ENCODE data around the gene DOCK4. TPM values are rescaled to one million over a fixed set of nuclear protein-coding genes. Genes with fewer than 3 reads are reported as not detected.

Gene DOCK4
- total RNA-seq, 2 donors from 2014 or later: 6.5 to 11.1 TPM

- TF ChIP-seq CTCF (IDR thresholded peaks at IDR 0.05): no peak
- no peak for DNase-seq
- intact Hi-C loops (cut with DNase I): no loop called here
- no peak overlapping the region for H3K4me3 ChIP-seq
- H3K9ac ChIP-seq (ENCODE audit: low read depth in 2 of 2, low read length in 2 of 2): no peak overlapping the region
- no peaks in the 10 kb centered on the region for H3K27me3 ChIP-seq
- no peak overlapping the region for H3K27ac ChIP-seq
- H3K9me3 ChIP-seq: no peaks in the 10 kb centered on the region
- no peaks in the 10 kb centered on the region for H3K36me3 ChIP-seq
- no peaks in the 10 kb centered on the region for H3K4me1 ChIP-seq
These were observed 338.8 kb downstream of the DOCK4 start for GRCh38 chr7:111867348-111867931.

GRCh38 chr7:111866787-111867186, 339.4 kb downstream of the DOCK4 start:
- H3K27ac ChIP-seq: no peak overlapping the region
- intact Hi-C loops (cut with DNase I): no loop called here
- no peak for DNase-seq
- no peaks in the 10 kb centered on the region for H3K27me3 ChIP-seq
- no peaks in the 10 kb centered on the region for H3K36me3 ChIP-seq
- no peaks in the 10 kb centered on the region for H3K9me3 ChIP-seq
- TF ChIP-seq CTCF (IDR thresholded peaks at IDR 0.05): no peak
- no peak overlapping the region for H3K4me3 ChIP-seq
- no peak overlapping the region for H3K9ac ChIP-seq (ENCODE audit: low read depth in 2 of 2, low read length in 2 of 2)
- no peaks in the 10 kb centered on the region for H3K4me1 ChIP-seq

DNA sequence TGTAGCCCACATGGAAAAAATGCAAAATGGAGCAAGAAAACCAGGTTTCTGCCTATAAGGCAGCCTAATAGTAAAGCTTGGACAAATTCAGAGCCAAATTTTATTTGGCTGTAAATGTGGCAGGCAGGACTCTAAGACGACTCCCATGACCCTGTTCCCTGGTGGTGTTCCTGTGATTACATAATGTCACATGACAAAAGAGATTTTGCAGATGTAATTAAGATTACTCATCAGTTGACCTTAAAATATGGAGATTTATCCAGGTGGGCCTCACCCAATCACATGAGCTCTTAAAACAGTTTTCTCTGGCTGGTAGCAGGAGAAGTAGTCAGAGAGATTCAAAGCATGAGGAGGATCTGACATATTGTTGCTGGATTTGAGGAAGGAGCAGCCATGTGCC, 340.8 kb downstream of the DOCK4 start:
- no peak overlapping the region for H3K27ac ChIP-seq
- H3K9ac ChIP-seq (ENCODE audit: low read depth in 2 of 2, low read length in 2 of 2): no peak overlapping the region
- no peak for DNase-seq
- intact Hi-C loops (cut with DNase I): no loop called here
- no peaks in the 10 kb centered on the region for H3K4me1 ChIP-seq
- TF ChIP-seq CTCF (IDR thresholded peaks at IDR 0.05): no peak
- H3K9me3 ChIP-seq: no peaks in the 10 kb centered on the region
- H3K36me3 ChIP-seq: no peaks in the 10 kb centered on the region
- H3K4me3 ChIP-seq: no peak overlapping the region
- no peaks in the 10 kb centered on the region for H3K27me3 ChIP-seq

GRCh38 chr7:111864291-111864976, 341.8 kb downstream of the DOCK4 start:
- H3K36me3 ChIP-seq: no peaks in the 10 kb centered on the region
- no peaks in the 10 kb centered on the region for H3K4me1 ChIP-seq
- no peaks in the 10 kb centered on the region for H3K9me3 ChIP-seq
- intact Hi-C loops (cut with DNase I): no loop called here
- no peak overlapping the region for H3K4me3 ChIP-seq
- DNase-seq: no peak
- no peak overlapping the region for H3K27ac ChIP-seq
- no peaks in the 10 kb centered on the region for H3K27me3 ChIP-seq
- TF ChIP-seq CTCF (IDR thresholded peaks at IDR 0.05): no peak
- H3K9ac ChIP-seq (ENCODE audit: low read depth in 2 of 2, low read length in 2 of 2): no peak overlapping the region

DNA sequence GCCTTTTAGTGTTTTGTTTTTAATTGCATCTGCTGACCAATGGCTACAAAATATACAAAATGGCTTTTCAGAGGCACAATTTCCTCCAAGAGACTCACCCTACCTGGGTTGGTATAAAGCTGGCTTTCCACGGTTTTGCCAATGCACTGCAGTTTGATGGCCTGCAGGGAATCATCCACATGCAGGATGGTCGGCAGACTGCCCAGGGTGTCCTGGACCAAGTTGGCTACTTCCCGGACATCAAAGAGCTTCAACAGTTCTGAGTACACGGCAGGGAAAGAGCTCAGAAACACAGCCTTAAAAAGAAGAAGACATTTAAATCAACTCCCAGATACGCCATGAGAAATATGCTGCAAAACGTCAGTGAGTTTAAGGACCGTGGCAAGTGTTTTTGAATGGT, 342.9 kb downstream of the DOCK4 start:
- TF ChIP-seq CTCF (IDR thresholded peaks at IDR 0.05): no peak
- no peaks in the 10 kb centered on the region for H3K27me3 ChIP-seq
- no peak overlapping the region for H3K4me3 ChIP-seq
- H3K9me3 ChIP-seq: no peaks in the 10 kb centered on the region
- no peaks in the 10 kb centered on the region for H3K4me1 ChIP-seq
- H3K27ac ChIP-seq: no peak overlapping the region
- no peak for DNase-seq
- intact Hi-C loops (cut with DNase I): no loop called here
- no peak overlapping the region for H3K9ac ChIP-seq (ENCODE audit: low read depth in 2 of 2, low read length in 2 of 2)
- no peaks in the 10 kb centered on the region for H3K36me3 ChIP-seq

Measured in colonic mucosa (tissue), 4 donors.